NB4 (cell line): ENCODE measurements around the gene EP300.
"Not testable (repeated sequence)": the region's sequence is repeated elsewhere in the genome, so short reads cannot be mapped to it uniquely, and the experiment has no call there.

Experiments
- DNase-seq: peaks from one replicate; pipeline ENCODE4 v3.0.0; 2010; ENCODE audit warnings: low read depth
- H3K4me3 ChIP-seq: one replicate; pipeline ENCODE4 v1.5.1; 2011; ENCODE audit warnings: mild to moderate bottlenecking, low read depth, low read length, moderate library complexity
- CTCF ChIP-seq: IDR thresholded peaks from one replicate; pipeline ENCODE4 v1.5.1; 2012; ENCODE audit warnings: low read depth, low read length
- MAX ChIP-seq: IDR thresholded peaks from 2 replicates; pipeline ENCODE4 v1.6.1; 2011; ENCODE audit warnings: low read depth, low read length
- MYC ChIP-seq: IDR thresholded peaks from 2 replicates; pipeline ENCODE4 v1.6.1; 2011; ENCODE audit warnings: low read depth, low read length
- POLR2A ChIP-seq: IDR thresholded peaks from 2 replicates; pipeline ENCODE4 v1.6.1; 2011; ENCODE audit warnings: mild to moderate bottlenecking; ENCODE audit not compliant: insufficient read length; ENCODE audit errors: extremely low read depth

The EP300 gene

GRCh38 chr22:41127451-41127850 is 35.1 kb downstream of the EP300 start:
- no peak overlapping the region for H3K4me3 ChIP-seq
- DNase-seq = peak; percentile 19
- no peak for TF ChIP-seq POLR2A
- no peak for TF ChIP-seq CTCF
- TF ChIP-seq MAX = no peak
- no peak for TF ChIP-seq MYC

- no peak overlapping the region for H3K4me3 ChIP-seq
- DNase-seq = no peak
- TF ChIP-seq POLR2A (no peak), CTCF (no peak), MYC (no peak), MAX (no peak)
Observed at GRCh38 chr22:41128606-41129005, 36.2 kb downstream of the EP300 start.

GRCh38 chr22:41132550-41132949 is 40.2 kb downstream of the EP300 start:
- DNase-seq = no peak
- H3K4me3 ChIP-seq = no peak overlapping the region
- TF ChIP-seq CTCF (no peak), MAX (no peak), POLR2A (no peak), MYC (no peak)

- no peak for TF ChIP-seq POLR2A
- no peak for TF ChIP-seq MYC
- no peak for TF ChIP-seq CTCF
- TF ChIP-seq MAX = no peak
- no peak overlapping the region for H3K4me3 ChIP-seq
- no peak for DNase-seq
Observed at GRCh38 chr22:41140365-41140957, 48.1 kb downstream of the EP300 start.

- H3K4me3 ChIP-seq, DNase-seq: not testable (repeated sequence)
Observed at GRCh38 chr22:41145921-41146320, 53.5 kb downstream of the EP300 start.

- no peak for DNase-seq
- TF ChIP-seq CTCF (no peak), MAX (no peak), POLR2A (no peak), MYC (no peak)
- no peak overlapping the region for H3K4me3 ChIP-seq
Observed at GRCh38 chr22:41146573-41146972, 54.2 kb downstream of the EP300 start.
